HG02884 (cell line): ENCODE data around the gene GRIN2D.

Experiments
- ATAC-seq: cut with Tn5 transposase; IDR thresholded peaks from one replicate; pipeline ENCODE4 v1.9.1; 2021; ENCODE audit warnings: mild to moderate bottlenecking, moderate library complexity; ENCODE audit not compliant: unreplicated experiment

Gene GRIN2D

DNA sequence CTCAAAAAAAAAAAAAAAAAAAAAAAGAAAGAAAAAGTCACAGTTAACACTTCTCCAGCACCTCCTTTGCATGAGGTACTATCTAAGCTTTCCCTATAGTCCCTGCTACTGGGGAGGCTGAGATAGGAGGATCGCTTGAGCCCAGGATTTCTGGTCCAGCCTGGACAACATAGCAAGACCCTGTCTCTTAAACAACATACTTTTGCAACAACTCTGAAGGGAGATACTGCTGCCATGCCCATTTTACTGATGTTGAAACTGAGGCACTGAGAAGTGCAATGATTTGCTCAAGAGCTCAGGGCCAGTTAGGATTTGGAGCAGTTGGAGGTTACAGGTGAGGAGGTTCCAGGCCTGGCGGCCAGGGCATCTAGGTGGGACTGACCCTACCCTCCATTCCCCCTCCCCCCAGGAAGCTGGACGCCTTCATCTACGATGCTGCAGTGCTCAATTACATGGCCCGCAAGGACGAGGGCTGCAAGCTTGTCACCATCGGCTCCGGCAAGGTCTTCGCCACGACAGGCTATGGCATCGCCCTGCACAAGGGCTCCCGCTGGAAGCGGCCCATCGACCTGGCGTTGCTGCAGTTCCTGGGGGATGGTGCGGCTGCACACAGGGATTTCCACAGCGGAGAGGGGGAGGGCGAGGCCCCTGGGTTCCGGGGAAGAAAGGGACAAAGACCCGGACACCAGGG, 48.0 kb downstream of the GRIN2D start:
- no peak for ATAC-seq

- no peak for ATAC-seq
Measured at GRCh38 chr19:48442116-48443035, 48.9 kb downstream of the GRIN2D start.

DNA sequence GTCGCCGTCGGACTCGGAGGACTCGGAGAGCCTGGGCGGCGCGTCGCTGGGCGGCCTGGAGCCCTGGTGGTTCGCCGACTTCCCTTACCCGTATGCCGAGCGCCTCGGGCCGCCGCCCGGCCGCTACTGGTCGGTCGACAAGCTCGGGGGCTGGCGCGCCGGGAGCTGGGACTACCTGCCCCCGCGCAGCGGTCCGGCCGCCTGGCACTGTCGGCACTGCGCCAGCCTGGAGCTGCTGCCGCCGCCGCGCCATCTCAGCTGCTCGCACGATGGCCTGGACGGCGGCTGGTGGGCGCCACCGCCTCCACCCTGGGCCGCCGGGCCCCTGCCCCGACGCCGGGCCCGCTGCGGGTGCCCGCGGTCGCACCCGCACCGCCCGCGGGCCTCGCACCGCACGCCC, 49.8 kb downstream of the GRIN2D start:
- no peak for ATAC-seq
